GM03348 (cell line): ENCODE measurements around the gene SPATA17.

Experiments
- DNase-seq: peaks from one replicate; pipeline ENCODE4 v3.0.0; 2012; ENCODE audit warnings: low spot score

Gene SPATA17

GRCh38 chr1:217847643-217848042 is 216.5 kb downstream of the SPATA17 start:
- no peak for DNase-seq

- no peak for DNase-seq
These were observed 225.3 kb downstream of the SPATA17 start for GRCh38 chr1:217856342-217857034.

- no peak for DNase-seq
These were observed 225.9 kb downstream of the SPATA17 start for GRCh38 chr1:217857061-217857460.

- no peak for DNase-seq
These were observed 230.5 kb downstream of the SPATA17 start for GRCh38 chr1:217861658-217862057.

GRCh38 chr1:217867446-217867995 is 236.4 kb downstream of the SPATA17 start:
- no peak for DNase-seq

- no peak for DNase-seq
These were observed 240.8 kb downstream of the SPATA17 start for GRCh38 chr1:217871955-217872354.

- no peak for DNase-seq
These were observed 244.1 kb downstream of the SPATA17 start for GRCh38 chr1:217875229-217875628.

- no peak for DNase-seq
These were observed 245.3 kb downstream of the SPATA17 start for GRCh38 chr1:217876401-217876800.

- no peak for DNase-seq
These were observed 245.8 kb downstream of the SPATA17 start for GRCh38 chr1:217876896-217877295.

- no peak for DNase-seq
These were observed 250.0 kb downstream of the SPATA17 start for GRCh38 chr1:217881131-217881543.

- no peak for DNase-seq
These were observed 250.6 kb downstream of the SPATA17 start for GRCh38 chr1:217881607-217882332.

GRCh38 chr1:217885181-217885580 is 254.0 kb downstream of the SPATA17 start:
- no peak for DNase-seq

GRCh38 chr1:217888328-217888727 is 257.2 kb downstream of the SPATA17 start:
- no peak for DNase-seq

GRCh38 chr1:217889401-217889800 is 258.3 kb downstream of the SPATA17 start:
- no peak for DNase-seq

GRCh38 chr1:217891966-217892365 is 260.8 kb downstream of the SPATA17 start:
- no peak for DNase-seq

GRCh38 chr1:217892750-217893149 is 261.6 kb downstream of the SPATA17 start:
- no peak for DNase-seq

GRCh38 chr1:217895841-217896240 is 264.7 kb downstream of the SPATA17 start:
- no peak for DNase-seq

- no peak for DNase-seq
These were observed 265.3 kb downstream of the SPATA17 start for GRCh38 chr1:217896490-217896889.

- no peak for DNase-seq
These were observed 266.0 kb downstream of the SPATA17 start for GRCh38 chr1:217897100-217897499.

- no peak for DNase-seq
These were observed 268.5 kb downstream of the SPATA17 start for GRCh38 chr1:217899614-217900013.

GRCh38 chr1:217907504-217907903 is 276.4 kb downstream of the SPATA17 start:
- DNase-seq = no peak

GRCh38 chr1:217910203-217910602 is 279.1 kb downstream of the SPATA17 start:
- DNase-seq = no peak

- DNase-seq = no peak
These were observed 279.7 kb downstream of the SPATA17 start for GRCh38 chr1:217910791-217911320.
